Measurements from ENCODE around the gene CLEC11A. TPM values are rescaled to one million over a fixed set of nuclear protein-coding genes. Genes with fewer than 3 reads are reported as not detected.

Gene CLEC11A
- total and polyA plus RNA-seq, 10 of the 15 experiments (the other 5 are each of a cell fraction or from before 2014, with no cell fraction given) = not detected

GRCh38 chr19:50721441-50722137 is 1.6 kb upstream of the CLEC11A start:
- ChIA-PET SMC1A (ENCODE audit: uncharacterized antibody, unreplicated experiment) (no interaction called here), CTCF (interaction anchor here (0.5 to 1.1 kb wide), 2 partner anchors 200 to 202 kb away, joined by 3 read pairs; no protein-coding TSS in a partner anchor), POLR2A (no interaction called here), RAD21 (ENCODE audit: unreplicated experiment) (interaction anchor here (1.2 kb wide), 1 partner anchor 200 kb away, joined by 5 read pairs; no protein-coding TSS in a partner anchor)
- Histone ChIP-seq H3K4me2 (ENCODE audit: control insufficient read depth, insufficient read depth) (no peak overlapping the region), H4K20me1 (ENCODE audit: control insufficient read depth, insufficient read depth) (no peaks in the 10 kb centered on the region), H3K79me2 (ENCODE audit: control insufficient read depth, insufficient read depth, low read length) (no peaks in the 10 kb centered on the region), H3K36me3 (ENCODE audit: control insufficient read depth in 2 of 2, insufficient read depth in 2 of 2, low read length in 1 of 2) (no peaks in the 10 kb centered on the region), H3K4me3 (no peak overlapping the region), H3K9ac (ENCODE audit: control insufficient read depth, insufficient read depth, low read length) (no peak overlapping the region), H3K4me1 (ENCODE audit: control insufficient read depth, insufficient read depth, low read length) (no peaks in the 10 kb centered on the region), H3K27ac (ENCODE audit: control insufficient read depth, insufficient read depth) (no peak overlapping the region), H3K9me3 (replicated peaks; ENCODE audit: control insufficient read depth, insufficient read depth, low read length) (peaks cover 1% of the 10 kb centered on the region; the same call in 2 of the 3 replicates), H2AFZ (ENCODE audit: control insufficient read depth, low read depth, low read length) (no peak overlapping the region), H3K27me3 (replicated peaks in 1 of 2; ENCODE audit: control insufficient read depth in 2 of 2, insufficient read depth in 2 of 2, low read length in 1 of 2) (peaks cover 7 to 13% of the 10 kb centered on the region in 2 experiments)
- ATAC-seq (no peak), FAIRE-seq (no peak), DNase-seq (ENCODE audit: low read depth, low spot score) (no peak)
- 37% methylated on average over 10 of the region's 10 CpGs for WGBS (ENCODE audit: insufficient coverage, insufficient replicate concordance, low lambda C conversion rate, missing lambda C conversion rate)
- intact Hi-C loops (cut with micrococcal nuclease; ENCODE audit: unreplicated experiment) = no loop called here
- in situ Hi-C loops (cut with MboI) = no loop called here
- BruUV-seq (replicated peaks) = no TSS peak
- no peak for TF ChIP-seq HDAC6 (IDR thresholded peaks at IDR 0.05; ENCODE audit: unreplicated experiment)
- TF ChIP-seq NFXL1 (IDR thresholded peaks at IDR 0.05; ENCODE audit: borderline replicate concordance) = no peak
- no peak for TF ChIP-seq ASH2L (IDR thresholded peaks at IDR 0.05; ENCODE audit: borderline replicate concordance, low read depth)
- TF ChIP-seq REST (IDR thresholded peaks at IDR 0.05; ENCODE audit: low read depth, low read length) = no peak
- TF ChIP-seq TCF7 (IDR thresholded peaks at IDR 0.05; ENCODE audit: borderline replicate concordance) = no peak
- TF ChIP-seq RCOR1 (conservative IDR thresholded peaks at IDR 0.05; ENCODE audit: low read depth, low read length) = no peak
- no peak for TF ChIP-seq ATF3 (IDR thresholded peaks at IDR 0.05; ENCODE audit: borderline replicate concordance, extremely low read depth, low read depth, low read length)
- no peak for TF ChIP-seq JUNB (IDR thresholded peaks at IDR 0.05)
- TF ChIP-seq SMC3 (IDR thresholded peaks at IDR 0.05; ENCODE audit: borderline replicate concordance, low read length) = no peak
- TF ChIP-seq MAX (IDR thresholded peaks at IDR 0.05; ENCODE audit: low read depth, low read length) = no peak
- TF ChIP-seq BHLHE40 (IDR thresholded peaks at IDR 0.05; ENCODE audit: borderline replicate concordance in 1 of 2, low read depth in 2 of 2, low read length in 1 of 2) = no peak
- TF ChIP-seq FOXK2 (IDR thresholded peaks at IDR 0.05) = no peak
- TF ChIP-seq POU2F2 (IDR thresholded peaks at IDR 0.05; ENCODE audit: borderline replicate concordance, low read depth, low read length) = no peak
- TF ChIP-seq E2F8 (IDR thresholded peaks at IDR 0.05; ENCODE audit: low read depth, partially characterized antibody) = no peak
